NCI-H446 (cell line): Measurements from ENCODE around the gene MYEOV.

Experiments used
- DNase-seq, 2 experiments: peaks; one replicate each; lab custom pipeline; 2025; lab: John Stamatoyannopoulos, UW

Gene MYEOV

DNA sequence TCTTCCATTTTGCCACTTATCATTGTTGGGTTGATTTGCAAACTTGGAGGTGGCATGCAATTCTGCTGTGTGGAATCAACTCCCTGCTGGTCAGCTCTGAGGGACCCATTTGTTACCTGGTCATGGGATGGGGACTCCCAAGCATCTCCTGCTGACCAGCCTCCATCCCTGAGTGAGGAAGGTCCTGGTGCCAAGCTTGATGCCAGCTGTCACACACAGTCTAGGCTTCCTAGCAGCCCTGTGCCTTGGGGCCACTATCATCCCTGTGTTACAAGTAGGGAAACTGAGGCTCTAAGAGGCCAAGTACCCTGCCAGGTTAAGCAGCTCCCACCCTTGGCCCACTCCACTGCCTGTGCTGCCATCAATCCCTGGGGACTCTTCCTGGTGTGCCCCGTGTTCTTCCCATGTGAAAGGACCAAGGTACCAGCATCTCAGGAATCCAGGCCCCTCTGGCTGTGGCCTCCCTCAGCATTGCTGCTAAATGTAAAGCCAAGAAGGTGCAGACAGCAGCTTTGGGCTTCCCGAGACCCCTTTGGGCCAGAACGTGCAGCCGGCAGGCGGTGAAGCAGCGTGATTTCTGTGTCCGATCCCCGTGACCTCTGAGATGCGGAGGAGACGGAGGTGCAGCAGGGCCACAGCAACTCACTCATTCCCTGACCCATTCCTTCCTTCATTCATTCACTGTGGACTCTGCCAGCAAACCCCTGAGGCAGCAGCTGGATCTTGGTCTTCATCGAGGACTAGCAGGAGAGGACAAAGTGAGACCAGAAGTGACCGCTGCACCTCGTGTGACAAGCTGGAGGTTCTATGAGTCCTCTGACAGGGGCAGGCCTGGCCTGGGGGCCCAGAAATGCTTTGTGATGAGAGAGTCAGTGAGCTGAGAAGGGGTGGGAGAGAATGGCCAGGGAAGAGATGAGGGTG lies 49.7 kb downstream of the MYEOV start:
- DNase-seq: no peak

DNA sequence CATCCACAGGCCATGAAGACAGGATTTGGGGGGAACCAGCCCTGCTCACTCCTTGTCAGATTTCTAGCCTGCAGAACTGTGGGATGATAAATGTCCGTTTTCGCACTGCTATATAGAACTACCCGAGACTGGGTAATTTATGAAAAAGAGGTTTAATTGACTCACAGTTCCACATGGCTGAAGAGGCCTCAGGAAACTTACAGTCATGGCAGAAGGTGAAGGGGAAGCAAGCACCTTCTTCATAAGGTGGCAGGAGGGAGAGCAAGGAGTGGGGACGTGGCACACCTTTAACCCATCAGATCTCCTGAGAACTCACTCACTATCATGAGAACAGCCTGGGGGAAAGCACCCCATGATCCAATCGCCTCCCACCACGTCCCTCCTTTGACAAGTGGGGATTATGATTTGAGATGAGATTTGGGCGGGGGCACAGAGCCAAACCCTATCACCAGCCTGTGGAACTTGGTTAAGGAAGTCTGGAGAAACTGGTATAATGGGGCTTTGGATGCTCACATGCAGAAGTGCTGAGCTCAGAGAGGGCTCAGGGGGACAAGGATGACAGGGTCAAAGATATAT lies 50.7 kb downstream of the MYEOV start:
- no peak for DNase-seq
